Prostate gland (tissue), 2 donors: ENCODE data around the gene G2E3. TPM values are rescaled to one million over a fixed set of nuclear protein-coding genes. Genes with fewer than 3 reads are reported as not detected.

ENCODE experiments used
- DNase-seq: peaks from one replicate; pipeline ENCODE4 v3.0.0-alpha.2; 2019; ENCODE audit warnings: low spot score
- H3K27ac ChIP-seq, 2 donors: fragments of 200-600 bp; sonication (generic); 2 replicates each; pipeline ENCODE4 v1.5.1; 2017 to 2019
- H3K27me3 ChIP-seq: fragments of 200-600 bp; sonication (generic); replicated peaks from 2 replicates; pipeline ENCODE4 v1.5.1; 2019; ENCODE audit not compliant: insufficient read depth
- H3K36me3 ChIP-seq, 2 donors: fragments of 200-600 bp; sonication (generic); 1 replicate in 1 of 2; 2 replicates in 1 of 2; pipeline versions ENCODE4 v1.5.1 to v1.8.1; 2017 to 2019
- H3K4me1 ChIP-seq: fragments of 200-600 bp; sonication (generic); replicated peaks from 2 replicates; pipeline ENCODE4 v1.5.1; 2019
- H3K4me3 ChIP-seq, 2 donors: fragments of 200-600 bp; sonication (generic); 2 replicates each; pipeline ENCODE4 v1.5.1; 2017 to 2019
- H3K9me3 ChIP-seq: fragments of 200-600 bp; sonication (generic); 2 replicates; pipeline ENCODE4 v1.5.1; 2017
- CTCF ChIP-seq, 4 experiments: fragments of 200-600 bp in 2 of 4; fragments of 450-650 bp in 2 of 4; sonication (generic) in 2 of 4; IDR thresholded peaks; 1 replicate in 3 of 4; 2 replicates in 1 of 4; pipeline ENCODE4 v1.5.1; 2016 to 2019; ENCODE audit warnings: antibody characterized with exemption in 4 of 4, mild to moderate bottlenecking in 2 of 4, moderate library complexity in 2 of 4
- POLR2A ChIP-seq: fragments of 450-650 bp; IDR thresholded peaks from one replicate; pipeline ENCODE4 v1.6.1; 2016; ENCODE audit warnings: antibody characterized with exemption, mild to moderate bottlenecking
- POLR2AphosphoS5 ChIP-seq: sonication (generic); formaldehyde crosslinking; IDR thresholded peaks from one replicate; pipeline ENCODE4 v1.6.1; 2017; ENCODE audit warnings: antibody characterized with exemption
- WGBS: methylation state at CpG from one replicate; pipeline ENCODE4 v1.1.5; 2018; 5-methylcytosine and 5-hydroxymethylcytosine counted together
- intact Hi-C: fragments of 100-400 bp; cut with DNase I; formaldehyde crosslinking; loops from one replicate; pipeline ENCODE4 v1.14.2; 2022
- total RNA-seq, 2 donors: library from RNA; depleted of rRNA; stranded (reverse); fragments of >200 nt; gene quantifications; one replicate each; pipeline ENCODE4 v1.1.0, GENCODE V29; 2016

G2E3 gene
- total RNA-seq, 2 donors from 2014 or later: 10.4 to 11.6 TPM

- Histone ChIP-seq H3K9me3 (no peaks in the 10 kb centered on the region), H3K4me3 (no peak overlapping the region), H3K27ac (no peak overlapping the region), H3K36me3 (no peaks in the 10 kb centered on the region), H3K27me3 (no peaks in the 10 kb centered on the region), H3K4me1 (no peaks in the 10 kb centered on the region)
- WGBS: 94% methylated on average over 26 of the region's 40 CpGs
- intact Hi-C loops: no loop called here
- TF ChIP-seq CTCF (IDR thresholded peaks at IDR 0.05) (no peak), POLR2AphosphoS5 (no peak), POLR2A (no peak)
- DNase-seq: no peak
These were observed 11.4 kb upstream of the G2E3 start for GRCh38 chr14:30547388-30548048.

DNA sequence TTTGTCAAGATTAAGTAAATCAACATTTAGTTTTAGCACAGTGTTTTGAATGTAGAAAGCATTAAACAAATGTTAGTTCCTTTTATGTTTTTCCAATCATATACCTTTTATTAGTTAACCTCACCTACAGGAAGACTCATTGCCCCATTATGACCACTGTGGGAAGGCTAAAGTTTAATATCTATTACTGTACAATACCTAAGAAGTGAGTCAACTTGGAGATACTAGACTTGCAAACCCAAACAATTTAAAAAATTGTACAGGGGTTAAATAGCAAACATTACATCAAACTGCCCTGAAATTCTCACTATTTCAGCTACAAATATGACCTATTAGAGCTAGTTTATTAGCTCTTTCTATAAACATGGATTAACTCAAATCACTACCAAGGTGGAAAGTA is 8.6 kb upstream of the G2E3 start:
- no peak for DNase-seq
- intact Hi-C loops: no loop called here
- no peaks in the 10 kb centered on the region for H3K4me1 ChIP-seq
- H3K9me3 ChIP-seq: no peaks in the 10 kb centered on the region
- TF ChIP-seq POLR2AphosphoS5 (no peak), POLR2A (no peak)
- H3K27ac ChIP-seq: no peak overlapping the region
- no peaks in the 10 kb centered on the region for H3K27me3 ChIP-seq
- no peak overlapping the region for H3K4me3 ChIP-seq
- H3K36me3 ChIP-seq: no peaks in the 10 kb centered on the region

DNA sequence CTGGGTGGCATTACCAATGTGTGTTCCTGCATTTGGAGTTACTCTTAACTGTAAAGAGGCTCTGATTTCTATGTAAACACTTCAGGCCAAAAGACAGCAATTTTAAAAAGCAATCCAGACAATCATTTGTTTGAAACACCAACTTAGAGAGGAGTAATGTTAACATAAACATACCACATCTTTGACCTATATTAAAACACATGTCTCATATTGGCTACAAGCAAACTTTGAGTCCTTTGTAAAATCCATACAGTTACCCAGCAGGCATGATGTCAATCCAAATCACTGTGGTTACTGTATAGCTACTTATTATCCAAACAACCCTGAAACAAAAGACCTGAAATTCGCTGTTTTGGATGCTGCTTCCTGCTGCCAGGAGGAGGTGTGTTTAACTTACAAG is 7.5 kb upstream of the G2E3 start:
- H3K36me3 ChIP-seq: no peaks in the 10 kb centered on the region
- WGBS: 37% methylated on average over 1 of the region's 1 CpG
- no peak overlapping the region for H3K27ac ChIP-seq
- H3K4me1 ChIP-seq: no peaks in the 10 kb centered on the region
- no peak for TF ChIP-seq POLR2AphosphoS5
- no peak for TF ChIP-seq CTCF (IDR thresholded peaks at IDR 0.05)
- TF ChIP-seq POLR2A: no peak
- H3K9me3 ChIP-seq: no peaks in the 10 kb centered on the region
- intact Hi-C loops: no loop called here
- no peaks in the 10 kb centered on the region for H3K27me3 ChIP-seq
- no peak for DNase-seq
- H3K4me3 ChIP-seq: no peak overlapping the region

DNA sequence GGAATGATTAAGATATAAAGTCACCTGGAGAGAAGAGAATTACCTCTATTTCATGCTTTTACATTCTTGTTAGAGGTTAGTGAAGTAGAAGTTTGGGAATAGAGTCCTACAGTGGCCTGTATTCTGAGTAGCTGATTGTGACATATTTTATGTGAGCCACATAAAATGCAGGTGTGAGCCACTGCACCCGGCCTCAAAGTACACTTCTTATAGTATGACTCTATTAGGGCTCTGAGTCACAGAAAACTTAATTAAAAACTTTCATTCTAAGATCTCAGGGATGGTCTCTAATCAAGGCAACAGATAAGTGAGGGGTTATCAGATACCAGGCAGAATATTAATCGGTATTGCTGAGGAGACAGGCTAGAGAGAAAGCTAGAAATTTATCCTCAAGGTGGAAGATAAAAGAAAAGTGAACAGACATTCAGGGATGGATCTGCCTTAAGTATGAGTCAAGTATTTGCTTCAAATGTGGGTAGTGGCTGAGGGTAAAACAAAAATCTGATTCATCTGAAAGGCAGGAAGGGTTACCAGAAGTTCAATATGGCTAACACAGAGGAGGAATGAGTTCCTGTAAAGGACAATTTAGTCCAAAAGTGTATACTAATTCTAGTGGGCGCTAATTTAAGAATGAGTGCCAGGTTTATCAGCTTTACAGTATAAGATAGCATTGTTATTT is 5.5 kb upstream of the G2E3 start:
- no peaks in the 10 kb centered on the region for H3K27me3 ChIP-seq
- TF ChIP-seq POLR2AphosphoS5 (no peak), CTCF (IDR thresholded peaks at IDR 0.05) (no peak), POLR2A (no peak)

DNA sequence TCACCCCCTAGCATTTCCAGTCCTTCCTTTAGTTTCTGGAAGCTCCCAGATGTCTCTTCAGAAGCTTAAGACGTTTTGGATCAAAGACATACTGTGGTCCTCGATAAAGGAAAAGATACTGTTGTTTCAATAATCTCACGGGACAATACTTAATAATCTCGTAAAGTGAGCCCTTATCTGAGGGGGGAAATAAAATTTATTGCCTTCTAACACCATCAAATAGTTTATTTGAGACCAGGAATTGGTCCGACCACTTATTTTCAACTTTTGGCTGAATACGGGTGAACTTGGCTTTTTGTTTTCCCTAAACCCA is 640 bp upstream of the G2E3 start:
- TF ChIP-seq CTCF (IDR thresholded peaks at IDR 0.05) (no peak), POLR2A (no peak), POLR2AphosphoS5 (no peak)
- 13% methylated on average over 6 of the region's 6 CpGs for WGBS
- H3K27me3 ChIP-seq: no peaks in the 10 kb centered on the region
- DNase-seq: no peak
- intact Hi-C loops: no loop called here
- H3K27ac ChIP-seq: peak overlapping the region; percentile 81 to 85
- no peaks in the 10 kb centered on the region for H3K36me3 ChIP-seq
- peak overlapping the region; percentile 57 to 83 for H3K4me3 ChIP-seq
- H3K4me1 ChIP-seq: no peaks in the 10 kb centered on the region
- no peaks in the 10 kb centered on the region for H3K9me3 ChIP-seq

More for the DNA sequence above, 5.5 kb upstream of the G2E3 start:
- H3K27ac ChIP-seq: no peak overlapping the region
- intact Hi-C loops: no loop called here
- no peak overlapping the region for H3K4me3 ChIP-seq
- no peak for DNase-seq
- H3K9me3 ChIP-seq: no peaks in the 10 kb centered on the region
- H3K4me1 ChIP-seq: no peaks in the 10 kb centered on the region
- no peaks in the 10 kb centered on the region for H3K36me3 ChIP-seq
- WGBS: 93% methylated on average over 3 of the region's 3 CpGs
